Activated CD8-positive, alpha-beta T cell treated with anti-CD3 and anti-CD28 coated beads, Interleukin-2, amount 10 ng/mL, durations not matched to agents 7 days and 5 days (primary cell): Measurements from ENCODE around the gene INHA. TPM values are rescaled to one million over a fixed set of nuclear protein-coding genes. Genes with fewer than 3 reads are reported as not detected.

Experiments
- ATAC-seq: fragments of 150-1000 bp; cut with Tn5 transposase; one replicate; pipeline ENCODE4 v1.10.0; 2021; ENCODE audit warnings: moderate library complexity
- CTCF ChIA-PET: fragments of 350-600 bp; sonication (Branson Sonifier 250); formaldehyde crosslinking; loops from one replicate; lab custom pipeline; 2021; ENCODE audit warnings: antibody characterized with exemption; lab: Charles Lee
- POLR2A ChIA-PET: fragments of 350-600 bp; sonication (Branson Sonifier 250); formaldehyde crosslinking; loops from one replicate; lab custom pipeline; 2021; ENCODE audit warnings: antibody characterized with exemption; lab: Charles Lee
- DNase-seq: peaks from one replicate; pipeline ENCODE4 v3.0.0-alpha.2; 2020
- H3K27ac Mint-ChIP-seq: one replicate; pipeline ENCODE4 v1.8.0; 2021; ENCODE audit warnings: mild to moderate bottlenecking, mixed read lengths
- H3K27me3 Mint-ChIP-seq: one replicate; pipeline ENCODE4 v1.8.0; 2021; ENCODE audit warnings: low read depth, mixed read lengths
- H3K36me3 Mint-ChIP-seq: one replicate; pipeline ENCODE4 v1.8.0; 2021; ENCODE audit warnings: low read depth, mixed read lengths
- H3K4me1 Mint-ChIP-seq: one replicate; pipeline ENCODE4 v1.8.0; 2021; ENCODE audit warnings: low read depth, mixed read lengths
- H3K4me3 Mint-ChIP-seq: one replicate; pipeline ENCODE4 v1.8.0; 2021; ENCODE audit warnings: mild to moderate bottlenecking, mixed read lengths
- H3K9me3 Mint-ChIP-seq: one replicate; pipeline ENCODE4 v1.8.0; 2022; ENCODE audit warnings: mixed read lengths; ENCODE audit not compliant: insufficient read depth
- total RNA-seq, 2 experiments: library from RNA; stranded (reverse); gene quantifications; one replicate each; pipeline ENCODE4 v1.2.3, GENCODE V29; 2021

Gene INHA
- total RNA-seq, 2 experiments from 2014 or later: not detected

DNA sequence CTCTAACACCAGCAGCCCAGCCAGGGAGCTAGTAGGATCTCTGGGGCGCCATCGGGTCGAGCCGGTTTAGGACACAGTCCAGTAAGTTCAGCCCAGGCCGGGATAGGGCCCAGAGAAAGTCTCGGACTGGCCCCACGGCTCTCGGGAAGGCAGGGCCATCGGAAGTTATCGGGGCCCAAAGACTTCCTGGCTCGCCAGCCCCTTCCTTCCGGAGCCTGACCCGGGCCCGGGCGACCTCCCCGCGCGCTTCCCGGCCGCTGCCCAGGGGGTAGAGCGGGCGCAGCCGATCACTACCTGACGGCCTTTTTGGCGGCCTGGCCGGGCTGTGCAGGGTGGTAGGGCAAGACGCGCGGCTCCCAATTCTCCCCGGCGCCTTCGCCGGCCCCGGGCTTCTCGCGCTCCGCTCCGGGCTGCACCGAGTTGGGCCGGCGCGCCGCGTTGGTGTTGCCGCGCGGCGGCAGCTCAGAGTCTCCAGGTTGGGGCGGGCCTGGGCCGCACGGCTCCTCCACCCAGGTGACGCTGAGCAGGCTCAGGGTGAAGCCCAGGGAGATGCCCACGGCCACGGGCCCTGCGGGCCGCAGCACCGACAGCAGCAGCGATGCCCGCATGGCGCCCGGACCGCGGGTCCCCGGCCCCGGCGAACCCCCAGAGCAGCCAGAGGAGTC, 29.0 kb upstream of the INHA start:
- ChIA-PET CTCF (interaction anchor here (1.0 to 5.9 kb wide), 12 partner anchors 9 to 155 kb away, joined by 3 to 39 read pairs (median 6); partner anchors contain the start of genes DNPEP and STK11IP), POLR2A (interaction anchor here (0.8 kb wide), 1 partner anchor 54 kb away, joined by 4 read pairs; the partner anchor contains the start of gene STK11IP)
- Mint-ChIP-seq H3K27ac (peak overlapping the region; percentile 63), H3K4me3 (peak overlapping the region; percentile 73), H3K27me3 (peaks cover 24% of the 10 kb centered on the region), H3K4me1 (peaks cover 25% of the 10 kb centered on the region), H3K36me3 (peaks cover 3% of the 10 kb centered on the region), H3K9me3 (no peaks in the 10 kb centered on the region)
- peak; percentile 27 for DNase-seq
- ATAC-seq: peak; percentile 56

DNA sequence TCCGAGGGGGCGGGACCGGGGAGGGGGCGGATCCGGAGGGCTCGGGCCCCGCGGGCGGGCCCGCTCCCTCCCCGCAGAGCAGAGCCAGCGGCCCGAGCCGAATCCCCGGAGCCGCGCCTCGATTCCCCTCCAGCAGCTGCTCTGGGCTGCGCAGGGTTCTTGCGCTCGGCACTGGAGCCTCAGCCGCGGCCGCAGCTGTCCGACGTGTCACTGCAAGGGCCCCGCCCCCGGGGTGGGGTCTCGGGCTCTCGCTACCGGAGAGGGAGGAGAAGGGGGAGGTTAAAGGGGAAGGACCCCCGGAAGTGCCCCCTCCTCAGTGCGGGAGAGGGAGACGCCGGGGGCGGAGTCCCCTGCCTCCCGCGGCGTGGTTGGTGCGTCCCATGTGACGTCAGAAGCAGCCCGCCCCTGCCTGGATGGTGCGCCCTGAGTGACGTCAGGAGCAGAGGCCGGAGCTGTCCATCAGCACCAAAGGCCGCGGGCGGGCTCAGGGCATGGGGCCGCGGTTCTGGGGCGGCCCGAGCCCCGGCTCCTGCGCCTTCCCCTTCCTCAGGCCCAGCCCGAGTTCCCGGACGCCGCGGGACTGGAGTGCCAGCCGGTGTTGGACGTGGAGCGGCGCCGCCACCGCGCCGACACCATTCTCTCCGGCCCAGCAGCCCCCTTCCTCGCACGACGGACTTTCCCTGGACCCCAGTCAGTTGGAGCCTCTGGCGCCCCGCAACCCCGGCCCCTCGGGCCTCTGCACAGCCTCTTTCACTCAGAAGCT, 28.3 kb upstream of the INHA start, which contains the start of the genes CHPF and TMEM198:
Gene CHPF, minus strand, starts transcription at position 214 of the 763 bp plus-strand sequence. CDS start 271 bp downstream, outside the sequence.
Gene TMEM198, plus strand, starts transcription at position 433 of the 763 bp plus-strand sequence. CDS start 700 bp downstream, outside the sequence.
- DNase-seq (peak; percentile 95), ATAC-seq (peak; percentile 71)
- ChIA-PET POLR2A (interaction anchor here (0.8 kb wide), 1 partner anchor 54 kb away, joined by 4 read pairs; the partner anchor contains the start of gene STK11IP), CTCF (interaction anchor here (0.7 to 5.9 kb wide), 10 partner anchors 9 to 146 kb away, joined by 3 to 39 read pairs (median 6); partner anchors contain the start of gene STK11IP)
- H3K27ac Mint-ChIP-seq: peak within 1 kb of the TSS; percentile 78
- peak within 1 kb of the TSS; percentile 73 for H3K4me3 Mint-ChIP-seq
- no peaks in the 10 kb centered on the region for H3K36me3 Mint-ChIP-seq
- peaks cover 25% of the 10 kb centered on the region for H3K4me1 Mint-ChIP-seq
- no peaks in the 10 kb centered on the region for H3K9me3 Mint-ChIP-seq
- H3K27me3 Mint-ChIP-seq: peaks cover 24% of the 10 kb centered on the region

- Mint-ChIP-seq H3K36me3 (no peaks in the 10 kb centered on the region), H3K4me1 (peaks cover 25% of the 10 kb centered on the region), H3K27me3 (peaks cover 24% of the 10 kb centered on the region), H3K9me3 (no peaks in the 10 kb centered on the region), H3K4me3 (peak overlapping the region; percentile 69), H3K27ac (peak overlapping the region; percentile 69)
- POLR2A ChIA-PET: no interaction called here
- no peak for DNase-seq
- no peak for ATAC-seq
- CTCF ChIA-PET: interaction anchor here (1.1 to 5.9 kb wide), 4 partner anchors 8 to 97 kb away, joined by 4 to 39 read pairs (median 14); no protein-coding TSS in a partner anchor
Observed at GRCh38 chr2:219544567-219544966, 27.5 kb upstream of the INHA start.

GRCh38 chr2:219545295-219545942, 26.7 kb upstream of the INHA start:
- Mint-ChIP-seq H3K4me3 (no peak overlapping the region), H3K36me3 (no peaks in the 10 kb centered on the region), H3K27ac (no peak overlapping the region), H3K27me3 (peaks cover 29% of the 10 kb centered on the region), H3K9me3 (no peaks in the 10 kb centered on the region), H3K4me1 (peaks cover 25% of the 10 kb centered on the region)
- POLR2A ChIA-PET: no interaction called here
- no peak for DNase-seq
- ATAC-seq: no peak
- CTCF ChIA-PET: interaction anchor here (1.1 to 5.9 kb wide), 3 partner anchors 15 to 96 kb away, joined by 4 to 39 read pairs (median 21); no protein-coding TSS in a partner anchor

GRCh38 chr2:219545943-219546352, 26.2 kb upstream of the INHA start:
- ChIA-PET POLR2A (no interaction called here), CTCF (interaction anchor here (5.9 kb wide), 1 partner anchor 20 kb away, joined by 39 read pairs; no protein-coding TSS in a partner anchor)
- Mint-ChIP-seq H3K36me3 (no peaks in the 10 kb centered on the region), H3K4me1 (peaks cover 26% of the 10 kb centered on the region), H3K27ac (no peak overlapping the region), H3K27me3 (peaks cover 34% of the 10 kb centered on the region), H3K4me3 (no peak overlapping the region), H3K9me3 (no peaks in the 10 kb centered on the region)
- DNase-seq: no peak
- no peak for ATAC-seq

- H3K9me3 Mint-ChIP-seq: no peaks in the 10 kb centered on the region
- POLR2A ChIA-PET: no interaction called here
Observed at GRCh38 chr2:219547621-219548020, 24.5 kb upstream of the INHA start.

DNA sequence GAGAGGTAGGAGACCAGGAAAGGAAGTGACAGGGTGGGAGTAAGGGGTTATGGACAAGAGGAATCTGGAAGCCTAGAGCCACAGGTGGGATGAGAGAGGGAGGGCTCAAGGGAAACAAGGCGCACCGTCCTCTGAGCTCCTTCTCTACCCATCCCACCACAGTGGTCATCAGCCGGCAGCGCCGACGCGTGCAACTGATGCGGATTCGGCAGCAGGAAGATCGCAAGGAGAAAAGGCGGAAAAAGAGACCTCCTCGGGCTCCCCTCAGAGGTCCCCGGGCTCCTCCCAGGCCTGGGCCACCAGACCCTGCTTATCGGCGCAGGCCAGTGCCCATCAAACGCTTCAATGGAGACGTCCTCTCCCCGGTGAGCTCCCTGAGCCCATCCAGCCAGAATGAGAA, 23.1 kb upstream of the INHA start:
- Mint-ChIP-seq H3K27me3 (peaks cover 52% of the 10 kb centered on the region), H3K4me3 (no peak overlapping the region), H3K27ac (no peak overlapping the region), H3K36me3 (no peaks in the 10 kb centered on the region), H3K9me3 (no peaks in the 10 kb centered on the region), H3K4me1 (peaks cover 15% of the 10 kb centered on the region)
- CTCF ChIA-PET: interaction anchor here (1.3 to 3.3 kb wide), 2 partner anchors 8 to 11 kb away, joined by 5 to 17 read pairs; no protein-coding TSS in a partner anchor
- DNase-seq (no peak), ATAC-seq (no peak)
- POLR2A ChIA-PET: no interaction called here

More at GRCh38 chr2:219547621-219548020, 24.5 kb upstream of the INHA start:
- no peak overlapping the region for H3K27ac Mint-ChIP-seq
- ATAC-seq: no peak
- H3K36me3 Mint-ChIP-seq: no peaks in the 10 kb centered on the region
- no peak overlapping the region for H3K4me3 Mint-ChIP-seq
- CTCF ChIA-PET: interaction anchor here (3.3 kb wide), 1 partner anchor 12 kb away, joined by 17 read pairs; no protein-coding TSS in a partner anchor
- H3K27me3 Mint-ChIP-seq: peaks cover 44% of the 10 kb centered on the region
- H3K4me1 Mint-ChIP-seq: peaks cover 18% of the 10 kb centered on the region
- DNase-seq: no peak

DNA sequence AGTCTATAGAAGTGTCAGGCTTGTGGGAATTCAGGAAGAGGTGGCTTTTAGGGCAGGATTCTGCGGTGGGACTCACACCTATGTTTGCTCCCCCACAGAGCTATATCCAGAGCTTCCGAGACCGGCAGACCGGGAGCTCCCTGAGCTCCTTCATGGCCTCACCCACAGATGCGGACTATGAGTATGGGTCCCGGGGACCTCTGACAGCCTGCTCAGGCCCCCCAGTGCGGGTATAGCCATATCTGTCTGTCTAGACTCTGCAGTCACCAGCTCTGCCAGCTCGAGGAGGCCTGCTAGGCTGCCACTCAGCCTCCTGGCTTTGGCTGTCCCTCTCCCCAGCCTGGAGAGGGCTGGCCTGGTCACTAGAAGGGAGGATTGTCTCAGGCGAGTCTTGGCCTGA, 22.5 kb upstream of the INHA start:
- ChIA-PET CTCF (interaction anchor here (1.3 to 3.3 kb wide), 2 partner anchors 8 to 10 kb away, joined by 5 to 17 read pairs; no protein-coding TSS in a partner anchor), POLR2A (no interaction called here)
- H3K9me3 Mint-ChIP-seq: no peaks in the 10 kb centered on the region
- no peaks in the 10 kb centered on the region for H3K36me3 Mint-ChIP-seq
- H3K27ac Mint-ChIP-seq: no peak overlapping the region
- no peak for ATAC-seq
- peaks cover 10% of the 10 kb centered on the region for H3K4me1 Mint-ChIP-seq
- H3K4me3 Mint-ChIP-seq: no peak overlapping the region
- DNase-seq: no peak
- H3K27me3 Mint-ChIP-seq: peaks cover 48% of the 10 kb centered on the region

DNA sequence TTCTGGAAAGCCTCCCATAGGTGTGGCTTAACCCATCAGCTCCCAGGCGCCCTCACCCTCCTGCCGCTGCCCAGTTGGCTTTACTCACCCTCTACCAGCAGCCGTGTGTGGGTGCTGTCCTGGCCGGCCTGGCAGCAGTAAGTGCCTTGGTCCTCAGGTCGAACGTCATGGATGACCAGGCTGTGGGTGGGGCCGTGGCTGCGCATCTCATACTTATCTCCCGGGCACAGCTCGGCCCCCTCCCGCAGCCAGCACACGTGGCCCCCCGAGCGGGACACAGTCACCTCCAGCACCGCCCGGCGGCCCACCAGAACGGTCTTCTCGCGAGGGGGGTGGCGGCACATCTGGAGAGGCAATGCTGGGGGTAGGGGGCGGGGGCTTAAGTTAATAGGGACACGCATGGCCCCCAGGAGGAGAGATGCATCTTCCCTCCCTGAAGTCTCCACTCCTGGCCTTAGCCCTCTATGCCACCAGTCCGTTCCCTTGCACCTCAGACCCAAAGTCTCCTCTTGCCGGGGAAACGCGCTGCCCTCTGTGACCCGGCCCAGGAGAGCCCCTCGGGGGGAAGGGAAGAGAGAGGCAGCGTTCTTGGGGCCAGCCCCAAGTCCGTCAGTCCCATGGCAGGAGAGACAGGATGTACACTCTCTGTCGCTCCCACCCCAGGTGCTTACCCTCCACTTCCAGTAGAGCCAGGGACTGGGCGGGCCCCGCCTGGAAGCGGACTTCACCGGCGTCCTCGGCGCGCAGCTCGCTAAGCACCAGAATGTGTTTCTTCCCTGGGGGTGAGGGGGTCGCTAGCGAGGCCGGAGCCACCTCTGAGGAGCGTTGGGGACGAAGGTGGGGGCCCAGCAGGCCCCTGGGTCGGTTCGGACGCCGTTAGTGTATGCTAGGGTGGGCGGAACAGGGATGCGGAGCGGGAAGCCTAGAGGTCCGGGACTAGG, 20.4 kb upstream of the INHA start:
- Mint-ChIP-seq H3K27me3 (peaks cover 30% of the 10 kb centered on the region), H3K36me3 (no peaks in the 10 kb centered on the region), H3K9me3 (no peaks in the 10 kb centered on the region), H3K27ac (no peak overlapping the region), H3K4me3 (peak overlapping the region; percentile 69), H3K4me1 (peaks cover 7% of the 10 kb centered on the region)
- ChIA-PET CTCF (interaction anchor here (1.1 to 3.6 kb wide), 4 partner anchors 8 to 90 kb away, joined by 3 to 17 read pairs (median 8); partner anchors contain the start of genes CHPF and TMEM198), POLR2A (no interaction called here)
- ATAC-seq (peak; percentile 27), DNase-seq (peak; percentile 37)
